HG03575 (cell line): ENCODE data around the gene KIF27.
"Not testable (repeated sequence)": the region's sequence is repeated elsewhere in the genome, so short reads cannot be mapped to it uniquely, and the experiment has no call there.

Experiments used
- ATAC-seq: cut with Tn5 transposase; IDR thresholded peaks from one replicate; pipeline ENCODE4 v1.9.1; 2021; ENCODE audit not compliant: unreplicated experiment, insufficient number of reproducible peaks, low FRiP score; ENCODE audit errors: extremely low read depth

The KIF27 gene

DNA sequence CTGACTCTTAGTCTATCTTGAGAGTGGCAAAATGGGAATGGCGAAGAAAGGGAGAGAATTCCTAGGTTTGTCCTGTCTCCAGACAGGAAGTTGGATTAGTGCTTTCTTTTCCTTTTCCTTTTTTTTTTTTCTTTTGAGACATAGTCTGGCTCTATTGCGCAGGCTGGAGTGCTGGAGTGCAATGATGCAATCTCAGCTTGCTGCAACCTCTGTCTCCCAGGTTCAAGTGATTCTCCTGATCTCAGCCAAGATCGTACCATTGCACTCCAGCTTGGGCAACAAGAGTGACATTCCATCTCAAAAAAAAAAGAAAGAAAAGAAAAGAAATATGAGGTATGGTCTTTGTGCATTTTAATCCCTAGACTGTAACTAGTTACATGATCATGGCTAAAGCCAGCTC is 12.6 kb upstream of the KIF27 start:
- ATAC-seq: no peak

DNA sequence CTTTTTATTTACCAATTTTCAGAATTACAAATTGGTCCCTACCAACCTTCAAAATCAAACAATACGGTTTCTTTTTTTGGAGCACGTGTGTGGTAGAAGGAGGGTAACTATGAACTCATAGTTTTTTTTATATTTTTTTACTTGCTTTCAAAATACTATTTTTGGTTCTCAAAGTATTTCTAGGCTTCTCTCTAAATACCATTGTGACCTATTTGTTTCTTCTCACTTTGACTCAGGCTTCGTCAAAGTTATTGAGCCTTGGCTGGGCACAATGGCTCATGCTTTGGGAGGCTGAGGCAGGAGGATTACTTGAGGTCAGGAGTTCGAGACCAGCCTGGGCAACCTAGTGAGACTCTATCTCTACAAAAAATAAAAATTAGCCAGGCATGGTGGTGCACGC is 11.6 kb upstream of the KIF27 start:
- ATAC-seq: no peak

DNA sequence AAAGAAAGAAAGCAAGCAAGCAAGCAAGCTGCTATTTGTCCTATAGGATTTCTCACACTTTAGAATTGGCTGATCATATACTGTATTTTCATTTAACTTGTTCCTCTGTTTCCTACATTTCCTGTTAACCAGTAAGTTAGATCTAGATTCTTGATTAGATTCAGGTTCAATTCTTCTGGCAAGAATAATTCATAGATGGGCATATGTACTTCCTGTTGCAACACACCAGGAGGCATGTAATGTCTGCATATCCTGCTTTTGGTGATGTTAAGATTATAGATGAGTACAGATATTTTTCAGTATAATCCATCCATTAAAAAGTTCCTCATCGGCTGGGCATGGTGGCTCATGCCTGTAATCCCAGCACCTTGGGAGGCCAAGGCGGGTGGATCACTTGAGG is 10.8 kb upstream of the KIF27 start:
- ATAC-seq: no peak

DNA sequence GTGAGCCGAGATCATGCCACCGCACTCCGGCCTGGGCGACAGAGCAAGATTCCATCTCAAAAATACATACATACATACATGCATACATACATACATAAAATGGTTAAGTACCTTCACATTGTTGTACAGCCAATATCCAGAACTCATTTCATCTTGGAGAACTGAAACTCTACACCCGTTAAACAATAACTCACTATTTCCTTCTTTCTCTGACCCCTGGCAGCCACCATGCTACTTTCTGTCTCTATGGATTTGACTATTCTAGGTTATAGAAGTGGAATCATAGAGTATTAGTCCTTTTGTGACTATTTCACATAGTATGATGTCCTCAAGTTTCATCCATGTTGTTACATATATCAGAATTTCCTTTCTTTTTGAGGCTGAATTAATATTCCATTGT is 9.6 kb upstream of the KIF27 start:
- no peak for ATAC-seq

DNA sequence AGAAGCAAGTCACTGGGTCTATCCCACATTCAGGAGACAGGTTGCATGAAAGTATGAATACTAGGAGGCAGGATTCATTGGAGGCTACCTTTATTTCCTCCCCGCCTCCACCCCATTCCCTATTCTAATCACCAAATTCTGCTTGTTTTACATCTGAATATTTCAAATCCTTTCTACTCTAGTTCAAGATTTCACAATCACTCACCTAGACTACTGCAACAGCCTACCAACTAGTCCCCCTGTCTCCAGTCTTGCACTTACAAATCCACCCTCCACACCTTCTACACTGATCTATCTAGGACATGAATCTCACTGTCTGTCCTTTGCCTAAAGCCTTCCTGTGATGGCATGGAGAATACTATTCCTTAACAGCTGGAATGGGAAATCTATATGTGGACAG is 6.4 kb upstream of the KIF27 start:
- ATAC-seq: no peak

DNA sequence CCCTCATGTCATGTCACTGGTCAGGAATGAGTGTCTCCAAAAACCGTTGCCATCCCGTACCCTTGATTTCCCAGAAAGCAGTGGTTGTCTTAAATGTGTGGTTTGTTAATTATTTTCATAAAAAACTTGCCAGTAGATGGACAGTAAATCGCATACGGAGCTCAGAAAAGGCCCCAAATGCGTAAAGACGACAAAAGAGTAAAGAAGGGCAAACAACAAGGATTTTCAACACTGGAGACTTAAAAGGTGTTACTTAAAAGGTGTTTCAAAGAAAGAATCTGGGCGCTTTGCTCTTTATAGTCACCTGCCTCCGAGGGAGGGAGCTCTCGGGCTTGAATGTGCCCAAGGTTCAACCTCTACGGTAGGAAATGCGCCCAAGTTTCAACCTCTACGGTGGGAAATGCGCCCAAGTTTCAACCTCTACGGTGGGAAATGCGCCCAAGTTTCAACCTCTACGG is 734 bp downstream of the KIF27 start:
- ATAC-seq: no peak

DNA sequence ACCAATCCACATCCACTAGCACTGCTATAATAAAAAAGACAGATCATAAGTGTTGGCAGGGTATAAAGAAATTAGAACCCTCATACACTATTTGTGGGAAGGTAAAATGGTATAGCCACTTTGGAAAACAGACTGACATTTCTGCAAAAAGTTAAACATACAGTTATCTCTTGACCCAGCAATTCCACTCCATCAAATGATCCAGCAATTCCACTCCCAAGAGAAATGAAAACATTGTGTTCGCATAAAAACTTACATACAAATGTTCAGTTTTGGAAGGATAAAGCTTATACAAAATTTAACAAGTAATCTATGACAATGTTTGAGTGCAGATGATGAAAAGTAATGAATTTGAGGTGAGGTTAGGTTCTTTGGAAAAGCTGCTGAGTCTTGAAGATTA is 2.1 kb downstream of the KIF27 start:
- ATAC-seq: no peak

DNA sequence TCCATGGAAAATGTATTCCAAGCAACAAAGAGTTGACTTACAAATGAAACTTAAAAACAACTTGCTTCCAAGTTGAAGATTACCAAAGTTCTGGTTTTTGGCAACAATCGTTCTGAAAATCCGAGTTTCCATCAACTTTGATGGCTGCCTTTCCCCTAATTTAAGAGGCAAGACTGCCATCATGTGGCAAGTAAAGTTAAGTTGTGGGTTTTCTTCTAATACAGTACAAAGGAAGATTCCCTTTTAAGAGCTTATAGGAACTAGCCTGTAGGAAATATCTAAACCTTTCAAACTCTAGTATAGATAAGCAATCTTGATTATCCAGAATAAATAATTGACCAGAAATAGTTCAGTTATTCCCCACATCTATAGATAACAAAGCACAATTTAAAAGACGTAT is 9.0 kb downstream of the KIF27 start:
- not testable (repeated sequence) for ATAC-seq

DNA sequence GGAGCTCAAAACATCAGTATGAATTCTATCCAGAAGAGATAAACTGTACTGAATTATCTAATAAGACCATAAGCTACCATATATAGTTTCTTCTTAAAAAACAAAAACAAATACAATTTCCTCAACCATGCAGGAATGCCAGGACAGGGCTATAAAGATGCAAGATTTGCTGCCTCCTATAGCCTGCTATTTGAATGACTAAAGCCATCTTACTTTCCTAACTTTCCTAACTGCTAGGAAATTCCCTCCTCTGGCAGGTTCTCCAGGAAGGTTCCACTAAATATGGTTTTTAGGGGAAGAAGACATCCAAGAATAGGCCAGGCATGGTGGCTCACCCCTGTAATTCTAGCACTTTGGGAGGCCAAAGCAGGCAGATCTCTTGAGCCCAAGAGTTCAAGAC is 15.1 kb downstream of the KIF27 start:
- no peak for ATAC-seq

DNA sequence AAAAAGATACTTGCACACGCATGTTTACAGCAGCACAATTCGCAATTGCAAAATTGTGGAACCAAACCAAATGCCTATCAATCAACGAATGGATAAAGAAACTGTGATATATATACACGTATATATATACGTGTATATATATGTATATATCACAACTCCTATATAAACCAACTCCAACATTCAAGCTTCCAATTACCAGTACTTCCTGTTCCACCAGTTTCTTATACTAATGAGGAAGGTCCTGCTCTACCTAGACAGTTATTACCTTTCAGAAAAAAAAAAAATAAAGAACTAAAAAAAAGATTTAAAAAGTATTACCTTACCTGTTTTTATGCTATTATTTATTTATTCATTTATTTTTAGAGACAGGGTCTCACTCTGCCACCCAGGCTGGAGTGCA is 20.6 kb downstream of the KIF27 start:
- ATAC-seq: not testable (repeated sequence)

DNA sequence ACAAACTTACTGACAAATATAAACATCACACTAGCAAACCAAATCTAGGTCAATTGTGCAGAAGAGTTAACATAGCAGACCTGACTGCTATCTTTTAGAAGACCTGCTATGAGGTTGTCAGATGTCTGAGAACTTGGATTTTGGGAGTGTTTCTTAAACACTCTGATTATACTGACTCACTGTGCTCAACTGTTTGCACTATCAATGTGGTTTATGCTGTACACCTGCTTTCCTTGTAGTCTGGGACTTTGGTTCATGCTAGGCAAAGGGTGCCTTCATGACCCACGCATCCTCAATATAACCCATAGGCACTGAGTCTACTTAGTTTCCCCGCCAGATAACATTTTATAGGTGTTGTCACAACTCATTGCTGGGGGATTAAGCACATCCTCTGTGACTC is 26.9 kb downstream of the KIF27 start:
- not testable (repeated sequence) for ATAC-seq

DNA sequence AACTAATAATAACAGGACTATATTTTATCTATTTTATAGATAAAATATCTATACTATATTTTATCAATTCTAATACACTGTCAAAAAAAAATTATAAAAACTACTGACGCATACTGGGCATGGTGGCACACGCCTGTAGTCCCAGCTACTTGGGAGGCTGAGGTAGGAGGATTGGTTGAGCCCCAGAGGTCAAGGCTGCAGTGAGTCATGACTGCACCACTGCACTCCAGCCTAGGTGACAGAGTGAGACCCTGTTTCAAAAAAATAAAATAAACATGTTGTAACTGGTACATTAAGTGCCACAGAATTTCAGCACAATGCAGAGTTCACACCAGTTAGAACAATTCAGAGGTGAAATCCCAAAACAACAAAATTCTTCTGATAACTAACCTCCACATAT is 34.7 kb downstream of the KIF27 start:
- not testable (repeated sequence) for ATAC-seq

DNA sequence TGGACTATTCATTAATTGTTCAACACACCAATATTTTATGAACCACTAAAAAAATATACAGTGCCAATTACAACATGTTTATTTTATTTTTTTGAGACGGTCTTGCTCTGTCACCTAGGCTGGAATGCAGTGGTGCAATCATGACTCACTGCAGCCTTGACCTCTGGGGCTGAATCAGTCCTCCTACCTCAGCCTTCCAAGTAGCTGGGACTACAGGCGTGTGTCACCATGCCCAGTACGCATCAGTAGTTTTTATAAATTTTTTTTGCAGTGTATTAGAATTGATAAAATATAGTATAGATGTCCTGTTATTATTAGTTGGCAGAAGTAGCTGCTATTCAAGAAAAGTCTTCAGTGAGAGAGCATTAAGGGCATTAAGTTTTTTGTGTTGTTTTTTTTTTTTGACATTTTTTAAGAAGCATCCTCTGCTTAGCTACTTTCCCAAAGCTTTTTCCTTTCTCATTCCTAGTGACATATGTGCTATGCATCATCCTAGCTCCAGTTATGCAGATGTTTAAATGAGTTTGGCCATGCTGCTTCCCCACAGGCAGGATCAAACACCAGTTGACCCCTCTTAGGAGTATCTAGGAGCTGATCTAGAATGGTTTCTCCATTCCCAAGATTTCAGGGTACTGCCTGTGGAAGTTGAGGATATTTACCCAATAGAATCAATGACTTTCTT is 35.5 kb downstream of the KIF27 start:
- ATAC-seq: not testable (repeated sequence)

DNA sequence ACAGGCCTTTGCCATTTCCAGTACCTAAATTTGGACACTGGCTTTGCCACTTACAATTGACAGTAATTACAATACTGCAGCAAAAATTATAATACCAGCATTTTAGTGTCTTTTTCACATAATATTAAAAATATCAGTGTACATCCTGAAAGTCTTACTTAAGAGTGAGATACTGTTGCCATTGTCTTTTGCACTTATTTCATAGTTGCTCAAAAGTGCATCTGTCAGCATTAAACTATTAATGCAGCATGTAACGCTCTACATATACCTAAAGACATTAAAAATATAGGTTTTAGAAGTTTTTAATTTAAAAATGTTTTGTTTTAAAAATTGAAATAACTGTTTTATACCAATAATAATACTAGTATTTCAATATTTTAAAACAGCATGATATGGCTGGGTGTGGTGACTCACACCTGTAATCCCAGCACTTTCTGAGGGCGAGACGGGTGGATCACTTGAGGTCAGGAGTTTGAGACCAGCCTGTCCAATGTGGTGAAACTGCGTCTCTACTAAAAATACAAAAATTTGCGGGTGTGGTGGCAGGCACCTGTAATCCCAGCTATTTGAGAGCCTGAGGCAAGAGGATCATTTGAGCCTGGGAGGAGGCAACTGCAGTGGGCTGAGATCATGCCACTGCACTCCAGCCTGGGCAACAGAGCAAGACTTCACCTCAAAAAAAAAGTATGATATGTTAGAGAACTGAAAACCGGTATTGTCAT is 39.4 kb downstream of the KIF27 start:
- ATAC-seq: not testable (repeated sequence)

DNA sequence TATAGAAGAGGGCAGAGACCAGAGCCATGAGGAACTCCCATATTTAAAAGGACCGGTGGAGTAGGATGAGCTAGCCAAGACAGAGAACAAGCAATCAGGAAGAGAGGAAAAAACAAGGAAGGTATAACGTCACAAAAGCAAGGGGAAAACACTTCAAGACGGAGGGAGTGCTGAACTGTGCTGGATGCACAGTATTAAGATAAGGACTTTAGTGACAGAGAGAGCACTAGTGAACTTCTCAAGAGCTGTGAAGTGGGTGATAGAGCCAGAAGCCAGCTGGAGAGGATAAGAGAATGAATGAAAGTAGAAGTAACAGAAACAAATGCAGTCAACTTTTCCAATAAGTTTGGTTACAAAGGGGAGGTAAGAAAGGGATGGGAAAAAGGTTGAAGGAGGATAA is 45.7 kb downstream of the KIF27 start:
- not testable (repeated sequence) for ATAC-seq

DNA sequence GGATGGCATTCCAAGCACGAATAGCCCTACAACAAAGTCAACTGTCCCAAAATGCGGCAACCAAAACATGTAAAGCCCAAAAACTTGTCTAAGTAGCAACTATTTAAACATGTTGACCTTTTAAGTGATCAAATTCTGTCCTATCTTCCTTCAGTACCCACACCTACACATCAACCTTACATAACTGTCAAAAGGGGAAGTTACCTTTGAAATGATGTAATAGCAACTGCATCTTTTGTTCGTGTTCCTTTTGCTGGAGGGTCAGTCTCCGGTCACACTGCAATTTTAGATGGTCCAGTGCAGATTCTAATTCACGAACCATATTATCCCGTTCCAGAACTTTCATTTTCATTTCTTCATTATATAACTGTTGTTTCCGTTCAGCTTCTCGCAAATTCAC is 71.3 kb downstream of the KIF27 start:
- not testable (repeated sequence) for ATAC-seq

DNA sequence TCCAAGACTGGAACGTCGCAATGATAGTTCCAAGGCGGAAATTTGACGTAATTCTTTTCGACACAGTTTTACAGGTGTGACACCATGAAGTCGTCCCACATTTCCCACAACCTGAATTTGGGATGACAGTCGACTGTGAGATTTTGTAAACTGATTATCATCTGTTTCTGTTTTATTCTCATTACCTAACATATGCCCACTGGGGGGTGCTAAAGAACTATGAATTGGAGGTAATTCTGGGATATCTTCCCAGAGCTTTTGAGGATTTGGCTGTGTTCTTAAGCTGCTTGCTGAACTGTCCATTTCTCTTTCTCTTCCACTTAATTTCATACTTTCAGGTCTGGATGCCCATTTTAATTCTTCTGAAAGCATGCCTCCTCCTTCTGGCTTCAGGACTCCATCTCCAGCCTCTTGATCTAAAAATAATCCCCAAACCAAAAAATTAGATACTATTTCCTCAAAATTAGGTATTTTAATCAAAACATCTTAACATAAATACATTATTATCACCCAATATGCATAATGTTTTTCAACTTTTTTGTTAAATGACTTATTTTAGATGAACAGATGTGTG is 84.1 kb downstream of the KIF27 start:
- not testable (repeated sequence) for ATAC-seq

DNA sequence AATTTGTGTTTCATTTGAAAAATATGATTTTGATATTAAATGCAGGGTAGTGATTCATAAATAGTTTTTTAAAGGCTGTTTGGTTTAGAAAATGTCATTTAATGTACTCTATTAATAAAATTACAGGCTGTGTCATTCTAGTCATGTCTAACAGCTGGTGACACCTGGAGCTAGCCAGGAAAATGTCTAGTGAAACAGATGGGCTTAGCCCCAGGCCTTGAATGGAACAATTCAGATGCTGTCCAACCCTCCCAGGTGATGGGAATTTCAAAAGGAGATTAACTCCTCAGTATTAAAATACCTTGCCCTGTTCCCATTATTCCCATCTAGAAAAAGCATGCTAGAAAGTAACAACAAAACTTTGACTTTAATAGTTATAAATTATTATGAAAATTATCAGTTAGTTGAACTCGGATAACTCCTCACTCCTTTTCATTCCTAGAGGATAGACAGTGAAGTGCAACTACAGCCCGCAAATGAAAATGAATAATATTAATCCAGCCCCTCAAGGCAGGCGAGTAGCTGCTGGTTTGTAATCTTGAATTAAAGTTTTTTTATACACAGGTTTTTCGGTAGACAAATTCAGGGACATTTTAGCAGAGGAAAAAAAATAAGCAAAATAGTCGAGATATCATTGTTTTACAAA is 90.7 kb downstream of the KIF27 start:
- ATAC-seq: not testable (repeated sequence)

DNA sequence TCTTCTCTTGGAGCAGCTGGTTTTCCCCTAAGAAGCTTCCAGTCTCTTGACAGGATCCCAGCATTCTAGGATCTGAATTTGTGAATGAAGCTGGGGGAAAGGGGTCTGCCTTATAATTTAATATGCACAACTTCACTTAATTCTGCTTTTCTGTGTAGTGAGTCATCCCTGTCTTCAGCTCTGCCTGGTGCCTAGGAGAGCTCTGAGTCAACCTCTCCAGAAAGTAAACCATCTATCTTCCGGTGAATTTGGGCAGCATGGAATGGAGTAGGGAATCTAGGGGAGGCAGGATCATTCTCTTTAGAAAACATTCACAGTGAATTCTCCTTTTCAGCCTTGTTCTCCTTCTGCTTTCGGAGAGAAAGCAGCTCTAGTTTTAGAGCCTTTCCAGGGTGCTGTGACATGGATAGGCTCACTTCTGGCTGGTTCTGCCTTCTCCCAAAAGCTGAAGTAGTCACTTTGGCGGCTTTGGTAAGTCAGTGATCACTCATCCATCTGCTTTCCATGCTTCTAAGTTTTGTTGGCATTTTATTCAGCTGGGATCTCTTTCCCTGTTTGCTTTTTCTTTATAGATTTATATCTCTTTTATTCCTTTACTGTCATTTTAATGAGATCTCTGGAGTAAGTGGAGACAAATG is 96.1 kb downstream of the KIF27 start:
- ATAC-seq: not testable (repeated sequence)
